AG10803 (cell line): ENCODE data around the gene GP1BB.

Experiments used
- DNase-seq: peaks from one replicate; pipeline ENCODE4 v3.0.0; 2010; ENCODE audit warnings: low read depth
- H3K4me3 ChIP-seq: 2 replicates; pipeline ENCODE4 v1.5.1; 2011; ENCODE audit warnings: mild to moderate bottlenecking, low read length, control low read depth
- CTCF ChIP-seq: conservative IDR thresholded peaks from 2 replicates; pipeline ENCODE4 v1.5.1; 2011; ENCODE audit warnings: mild to moderate bottlenecking, low read length, control low read depth, inconsistent platforms

Gene GP1BB

GRCh38 chr22:19756288-19757128 is 33.2 kb downstream of the GP1BB start:
- no peak for DNase-seq
- H3K4me3 ChIP-seq, result peak overlapping the region; percentile 29

GRCh38 chr22:19757140-19757984 is 34.0 kb downstream of the GP1BB start:
- H3K4me3 ChIP-seq, result peak overlapping the region; percentile 29
- DNase-seq, result no peak
- no peak for TF ChIP-seq CTCF

More at GRCh38 chr22:19756288-19757128, 33.2 kb downstream of the GP1BB start:
- TF ChIP-seq CTCF, result peak; percentile 38

GRCh38 chr22:19757985-19758895 is 34.9 kb downstream of the GP1BB start:
- no peak for DNase-seq
- no peak overlapping the region for H3K4me3 ChIP-seq
- no peak for TF ChIP-seq CTCF

GRCh38 chr22:19758896-19759426 is 35.6 kb downstream of the GP1BB start:
- no peak for TF ChIP-seq CTCF
- DNase-seq, result no peak
- H3K4me3 ChIP-seq, result peak overlapping the region; percentile 64; the same call in 1 of the 2 replicates

- H3K4me3 ChIP-seq, result peak overlapping the region; percentile 64
- DNase-seq, result no peak
- TF ChIP-seq CTCF, result no peak
Observed at GRCh38 chr22:19759427-19760057, 36.2 kb downstream of the GP1BB start.
